Ishikawa (cell line): ENCODE data around the gene SNTA1.

Experiments used
- CEBPB ChIP-seq: IDR thresholded peaks from 2 replicates; pipeline ENCODE4 v1.6.1; 2012
- EGR1 ChIP-seq: IDR thresholded peaks from 2 replicates; pipeline ENCODE4 v1.6.1; 2012
- EP300 ChIP-seq: IDR thresholded peaks from 2 replicates; pipeline ENCODE4 v1.6.1; 2012; ENCODE audit warnings: borderline replicate concordance
- TAF1 ChIP-seq: IDR thresholded peaks from 2 replicates; pipeline ENCODE4 v1.6.1; 2012; ENCODE audit warnings: low read depth, mild to moderate bottlenecking

DNA sequence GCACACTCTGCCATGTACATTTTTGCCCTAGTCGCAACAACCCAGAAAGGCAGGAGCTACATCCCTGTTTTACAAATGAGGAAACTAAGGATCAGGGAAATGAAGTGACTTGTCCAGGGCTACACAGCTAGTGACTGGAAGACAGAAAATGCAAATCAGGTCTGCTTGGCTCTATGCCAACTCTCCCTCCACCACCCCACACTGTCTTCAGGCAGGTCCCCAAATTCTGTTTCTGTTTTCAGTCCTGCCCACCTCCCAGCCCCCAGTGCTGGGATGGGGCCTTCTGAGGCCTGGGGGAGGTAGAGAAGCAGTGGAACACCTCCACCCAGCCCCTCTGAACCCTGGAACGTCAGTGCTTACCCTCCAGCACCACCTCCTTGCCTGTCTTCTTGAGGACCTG lies 5.1 kb downstream of the SNTA1 start:
- TF ChIP-seq CEBPB (no peak), EP300 (no peak), TAF1 (no peak), EGR1 (no peak)
